PC-9 (cell line): ENCODE results near the gene IL17RA. TPM values are rescaled to one million over a fixed set of nuclear protein-coding genes. Genes with fewer than 3 reads are reported as not detected.
A peak's percentile ranks its signal among the peaks of the same experiment; 100 is the strongest.

ENCODE experiments used
- BruUV-seq: library from RNA; stranded (reverse); fragments of 400-500 nt; replicated peaks from 2 replicates; lab custom pipeline; 2021; lab: Mats Ljungman, UMichigan
- CTCF ChIA-PET: fragments of 300-600 bp; sonication (Branson Sonifier 250); formaldehyde crosslinking; loops from one replicate; lab custom pipeline; 2022; ENCODE audit warnings: antibody characterized with exemption; lab: Charles Lee
- POLR2A ChIA-PET: fragments of 300-600 bp; sonication (Branson Sonifier 250); formaldehyde crosslinking; loops from one replicate; lab custom pipeline; 2022; ENCODE audit warnings: antibody characterized with exemption; ENCODE audit not compliant: unreplicated experiment; lab: Charles Lee
- DNase-seq, 2 experiments: peaks; one replicate each; pipeline versions ENCODE4 v3.0.0 to v3.0.0-alpha.2; 2015 to 2022; ENCODE audit warnings: mixed read lengths in 1 of 2
- H2AFZ ChIP-seq: fragments of 200-600 bp; sonication (generic); 2 replicates; pipeline ENCODE4 v1.8.1; 2017; ENCODE audit warnings: antibody characterized with exemption
- H3F3A ChIP-seq: fragments of 200-600 bp; sonication (generic); 2 replicates; pipeline ENCODE4 v1.8.1; 2017; ENCODE audit warnings: antibody characterized with exemption, mild to moderate bottlenecking, low read depth; ENCODE audit not compliant: insufficient read depth
- H3K27ac ChIP-seq: fragments of 200-600 bp; sonication (generic); 2 replicates; pipeline ENCODE4 v1.6.1; 2016; ENCODE audit warnings: mixed run types
- H3K27me3 ChIP-seq: fragments of 200-600 bp; sonication (generic); 2 replicates; pipeline ENCODE4 v1.6.1; 2016; ENCODE audit warnings: low read depth, mixed run types; ENCODE audit not compliant: insufficient read depth
- H3K36me3 ChIP-seq: fragments of 200-600 bp; sonication (generic); 2 replicates; pipeline ENCODE4 v1.6.1; 2016; ENCODE audit warnings: low read depth, mixed run types
- H3K4me1 ChIP-seq: fragments of 200-600 bp; sonication (generic); replicated peaks from 2 replicates; pipeline ENCODE4 v1.6.1; 2016; ENCODE audit warnings: mixed run types; ENCODE audit not compliant: insufficient read depth
- H3K4me2 ChIP-seq: fragments of 200-600 bp; sonication (generic); 2 replicates; pipeline ENCODE4 v1.6.1; 2017; ENCODE audit warnings: mixed run types
- H3K4me3 ChIP-seq: fragments of 200-600 bp; sonication (generic); 2 replicates; pipeline ENCODE4 v1.6.1; 2016; ENCODE audit warnings: mixed run types
- H3K79me2 ChIP-seq: fragments of 200-600 bp; sonication (generic); 2 replicates; pipeline ENCODE4 v1.6.1; 2017; ENCODE audit warnings: low read depth, mixed run types
- H3K9me2 ChIP-seq: fragments of 200-600 bp; sonication (generic); 2 replicates; pipeline ENCODE4 v1.8.1; 2017; ENCODE audit warnings: mild to moderate bottlenecking; ENCODE audit not compliant: insufficient read depth
- H3K9me3 ChIP-seq: fragments of 200-600 bp; sonication (generic); 2 replicates; pipeline ENCODE4 v1.8.1; 2016; ENCODE audit warnings: low read depth; ENCODE audit not compliant: insufficient read depth
- H4K20me1 ChIP-seq: fragments of 200-600 bp; sonication (generic); 2 replicates; pipeline ENCODE4 v1.8.1; 2017; ENCODE audit not compliant: insufficient read depth
- CTCF ChIP-seq: fragments of 200-600 bp; sonication (generic); conservative IDR thresholded peaks from 2 replicates; pipeline ENCODE4 v1.6.1; 2017; ENCODE audit warnings: mixed run types, antibody characterized with exemption, mild to moderate bottlenecking, moderate library complexity
- EZH2 ChIP-seq: fragments of 200-600 bp; sonication (generic); IDR thresholded peaks from 2 replicates; pipeline ENCODE4 v1.8.0; 2017; ENCODE audit warnings: antibody characterized with exemption, low read depth
- intact Hi-C: fragments of 100-400 bp; cut with micrococcal nuclease; formaldehyde crosslinking; loops from one replicate; pipeline ENCODE4 v1.10.0; 2022; ENCODE audit not compliant: unreplicated experiment
- total RNA-seq: library from RNA; stranded (reverse); gene quantifications from 2 replicates; pipeline ENCODE4 v1.2.3, GENCODE V29; 2021

IL17RA gene
- total RNA-seq, 1 experiment from 2014 or later: 8.2 TPM

DNA sequence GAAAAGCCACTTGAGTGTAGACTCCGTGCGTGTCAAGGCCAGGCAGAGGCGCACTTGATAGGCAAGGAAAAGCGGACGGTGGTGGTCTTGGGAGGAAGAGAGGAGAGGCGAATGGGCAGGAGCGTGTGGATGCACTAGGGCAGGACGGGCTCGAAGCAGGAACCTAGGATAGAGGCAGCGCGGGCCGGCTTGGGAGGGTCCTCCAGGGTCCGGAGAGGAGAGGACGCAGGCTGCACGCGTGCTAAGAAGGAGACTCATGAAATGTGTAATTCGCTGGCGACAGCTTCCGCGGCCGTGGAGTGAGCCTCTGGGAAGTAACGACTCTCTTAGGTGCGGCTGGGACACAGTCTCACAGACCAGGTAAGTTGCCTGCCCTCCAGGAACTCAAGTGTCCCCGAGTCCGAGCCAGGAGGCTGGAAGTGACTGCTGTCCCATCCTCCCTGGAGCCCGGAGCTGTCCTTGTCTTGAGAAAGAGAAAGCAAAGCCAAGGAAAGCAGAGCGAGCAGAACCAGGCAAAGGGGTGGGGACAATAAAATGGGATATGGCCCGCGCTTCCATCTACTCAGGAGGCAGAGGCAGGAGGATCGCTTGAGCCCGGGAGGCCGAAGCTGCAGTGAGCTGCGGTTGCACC, 874 bp upstream of the IL17RA start:
- ChIA-PET POLR2A (no interaction called here), CTCF (no interaction called here)
- Histone ChIP-seq H4K20me1 (no peaks in the 10 kb centered on the region), H3K36me3 (no peaks in the 10 kb centered on the region), H3F3A (no peaks in the 10 kb centered on the region), H3K27ac (no peak overlapping the region), H3K9me2 (no peaks in the 10 kb centered on the region), H3K9me3 (no peaks in the 10 kb centered on the region), H3K27me3 (no peaks in the 10 kb centered on the region), H3K4me3 (peak overlapping the region; percentile 78; the same call in 1 of the 2 replicates), H3K4me2 (peak overlapping the region; percentile 85), H3K4me1 (no peaks in the 10 kb centered on the region), H3K79me2 (no peaks in the 10 kb centered on the region), H2AFZ (peak overlapping the region; percentile 90)
- TF ChIP-seq CTCF (no peak), EZH2 (no peak)
- BruUV-seq: no TSS peak
- no peak for DNase-seq
- intact Hi-C loops: loop anchor here (1.0 kb wide), 1 partner anchor 75 kb away; the partner anchor contains the start of gene HDHD5

DNA sequence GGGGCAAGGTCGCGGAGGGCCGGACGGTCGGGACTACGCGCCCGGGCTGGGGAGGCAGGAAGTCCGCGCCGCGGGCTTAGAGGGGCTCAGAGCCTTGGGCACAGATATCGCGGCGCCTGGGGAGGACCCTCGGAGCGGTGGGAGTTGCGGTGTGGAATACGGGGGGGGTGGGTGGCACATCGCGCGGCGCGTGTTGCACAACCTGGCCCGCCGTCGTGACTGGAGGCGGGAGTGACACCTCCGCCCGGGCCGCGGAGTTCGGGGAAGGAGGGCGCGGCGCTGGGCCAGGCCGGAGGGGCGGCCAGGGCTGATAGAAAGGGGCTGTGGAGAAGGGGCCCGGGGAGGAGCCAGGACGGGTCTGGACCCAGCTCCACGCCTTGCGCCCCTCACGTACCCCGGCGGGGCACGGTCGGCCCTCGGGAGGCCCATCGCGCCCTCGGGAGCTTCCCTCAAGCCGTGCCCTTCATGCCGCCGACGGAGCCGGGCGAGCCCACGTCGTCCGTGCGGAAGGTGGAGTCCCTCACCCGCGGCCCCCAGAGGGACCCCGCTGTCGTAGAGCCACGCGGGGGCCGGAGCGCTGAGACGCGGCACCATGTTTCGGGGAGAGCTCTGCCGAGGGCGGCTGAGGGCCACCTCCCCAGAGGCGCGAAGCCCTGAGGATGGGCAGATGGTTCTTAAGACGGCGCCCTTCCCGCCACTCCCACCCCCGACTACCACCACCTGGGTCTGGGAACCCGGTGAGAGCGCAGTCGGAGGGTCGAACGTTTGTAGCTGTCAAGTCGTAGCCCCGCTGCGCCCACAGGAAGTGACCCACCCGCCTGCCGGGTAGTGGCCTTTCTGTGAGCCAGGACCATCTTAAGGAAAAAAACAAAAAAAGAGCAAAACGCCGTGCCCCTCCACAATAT, 729 bp downstream of the IL17RA start:
- intact Hi-C loops: no loop called here
- Histone ChIP-seq H3K4me2 (peak overlapping the region; percentile 85), H3K4me1 (no peaks in the 10 kb centered on the region), H3F3A (no peaks in the 10 kb centered on the region), H3K79me2 (no peaks in the 10 kb centered on the region), H4K20me1 (no peaks in the 10 kb centered on the region), H3K9me2 (no peaks in the 10 kb centered on the region), H3K27me3 (no peaks in the 10 kb centered on the region), H2AFZ (peak overlapping the region; percentile 90), H3K27ac (no peak overlapping the region), H3K4me3 (peak overlapping the region; percentile 78), H3K9me3 (no peaks in the 10 kb centered on the region), H3K36me3 (no peaks in the 10 kb centered on the region)
- DNase-seq: no peak
- ChIA-PET CTCF (interaction anchor here (1.2 kb wide), 1 partner anchor 11 kb away, joined by 4 read pairs; no protein-coding TSS in a partner anchor), POLR2A (no interaction called here)
- no TSS peak for BruUV-seq
- no peak for TF ChIP-seq CTCF
- no peak for TF ChIP-seq EZH2

DNA sequence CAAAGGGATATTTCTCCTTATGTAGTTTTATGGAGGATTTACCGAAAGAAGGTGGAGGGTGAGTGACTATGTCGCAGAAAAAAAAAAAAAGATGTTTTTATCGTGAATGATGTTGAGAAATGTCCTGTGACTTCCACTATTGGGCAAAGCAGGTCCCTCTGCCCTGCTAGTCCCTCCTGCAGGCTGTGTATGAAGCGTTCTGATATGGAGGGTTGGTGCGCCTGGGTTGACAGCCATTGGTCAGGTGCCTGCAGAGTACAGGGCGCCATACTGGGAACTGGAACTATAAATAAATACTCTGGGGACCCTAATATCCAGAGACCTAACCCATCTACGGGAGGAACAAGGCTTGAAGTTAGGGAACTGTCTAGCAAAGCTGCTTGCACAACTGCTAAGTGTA, 1.5 kb downstream of the IL17RA start:
- H3K4me3 ChIP-seq: no peak overlapping the region
- no peak overlapping the region for H3K27ac ChIP-seq
- DNase-seq: no peak
- no peaks in the 10 kb centered on the region for H3K9me2 ChIP-seq
- H3F3A ChIP-seq: no peaks in the 10 kb centered on the region
- no peaks in the 10 kb centered on the region for H3K27me3 ChIP-seq
- CTCF ChIA-PET: interaction anchor here (1.2 kb wide), 1 partner anchor 11 kb away, joined by 4 read pairs; no protein-coding TSS in a partner anchor
- no peak overlapping the region for H2AFZ ChIP-seq
- POLR2A ChIA-PET: no interaction called here
- no peak for TF ChIP-seq CTCF
- TF ChIP-seq EZH2: no peak
- no peaks in the 10 kb centered on the region for H3K9me3 ChIP-seq
- H3K4me1 ChIP-seq: no peaks in the 10 kb centered on the region
- H3K36me3 ChIP-seq: no peaks in the 10 kb centered on the region
- intact Hi-C loops: no loop called here
- TSS peak; percentile 26 for BruUV-seq
- H4K20me1 ChIP-seq: no peaks in the 10 kb centered on the region; the same call in 1 of the 2 replicates
- no peak overlapping the region for H3K4me2 ChIP-seq
- no peaks in the 10 kb centered on the region for H3K79me2 ChIP-seq
